PC-9 (cell line): Measurements from ENCODE around the gene TMEM82.

Source experiments
- CTCF ChIP-seq: fragments of 200-600 bp; sonication (generic); conservative IDR thresholded peaks from 2 replicates; pipeline ENCODE4 v1.6.1; 2017; ENCODE audit warnings: mixed run types, antibody characterized with exemption, mild to moderate bottlenecking, moderate library complexity
- EZH2 ChIP-seq: fragments of 200-600 bp; sonication (generic); IDR thresholded peaks from 2 replicates; pipeline ENCODE4 v1.8.0; 2017; ENCODE audit warnings: antibody characterized with exemption, low read depth

- TF ChIP-seq CTCF: no peak
- no peak for TF ChIP-seq EZH2
These were observed 33.7 kb upstream of the TMEM82 start for GRCh38 chr1:15708486-15709137.
